KBM-7 (cell line): Measurements from ENCODE around the gene DYNLT3.

Experiments used
- DNase-seq: peaks from one replicate; pipeline ENCODE4 v3.0.0-alpha.2; 2015
- in situ Hi-C: fragments of 300-500 bp; cut with MboI; formaldehyde crosslinking; loops from 2 replicates; pipeline ENCODE4 v1.14.3; 2020; ENCODE audit warnings: low sequenced_read_pairs, low pct_unique_long_range_greater_than_20kb, mixed read lengths

The DYNLT3 gene

DNA sequence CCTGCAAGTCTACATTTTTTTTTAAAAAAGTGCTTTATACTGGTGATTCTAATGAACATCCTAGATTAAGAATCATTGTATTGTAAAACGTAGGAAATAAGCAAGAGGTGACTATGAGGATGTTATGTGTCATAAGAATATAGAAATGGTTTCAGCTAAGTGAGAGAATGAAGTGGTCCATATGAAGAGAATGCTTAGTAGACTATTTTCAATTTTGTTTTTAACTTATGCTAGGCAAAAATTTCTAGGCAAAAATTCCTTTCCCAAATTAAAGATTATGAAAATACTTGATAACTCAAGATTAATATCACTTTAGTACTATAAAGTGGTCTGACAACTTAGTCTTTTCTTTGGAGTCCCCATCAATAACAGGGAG lies 825 bp downstream of the DYNLT3 start:
- in situ Hi-C loops, result no loop called here
- DNase-seq, result no peak

DNA sequence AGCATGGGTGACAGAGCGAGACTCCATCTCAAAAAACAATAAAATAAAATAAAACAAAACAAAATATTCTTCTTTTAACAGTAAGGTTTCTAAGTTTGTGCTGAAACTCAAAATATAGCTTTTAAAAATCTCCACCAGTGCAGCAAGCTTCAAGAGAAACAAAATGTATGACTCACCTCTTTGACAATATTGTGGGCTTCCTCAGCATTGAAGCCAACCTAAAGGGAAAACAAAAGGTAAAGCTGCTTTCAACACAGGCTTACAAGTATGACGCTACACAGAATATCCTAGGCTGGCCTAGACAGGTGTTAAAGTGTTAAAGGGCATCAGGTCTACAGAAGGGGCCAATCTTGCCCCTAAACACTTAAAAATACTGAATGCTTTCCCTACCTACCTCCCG lies 1.2 kb downstream of the DYNLT3 start:
- in situ Hi-C loops, result no loop called here
- no peak for DNase-seq

GRCh38 chrX:37844622-37845021 lies 2.7 kb downstream of the DYNLT3 start:
- no peak for DNase-seq
- in situ Hi-C loops, result no loop called here

DNA sequence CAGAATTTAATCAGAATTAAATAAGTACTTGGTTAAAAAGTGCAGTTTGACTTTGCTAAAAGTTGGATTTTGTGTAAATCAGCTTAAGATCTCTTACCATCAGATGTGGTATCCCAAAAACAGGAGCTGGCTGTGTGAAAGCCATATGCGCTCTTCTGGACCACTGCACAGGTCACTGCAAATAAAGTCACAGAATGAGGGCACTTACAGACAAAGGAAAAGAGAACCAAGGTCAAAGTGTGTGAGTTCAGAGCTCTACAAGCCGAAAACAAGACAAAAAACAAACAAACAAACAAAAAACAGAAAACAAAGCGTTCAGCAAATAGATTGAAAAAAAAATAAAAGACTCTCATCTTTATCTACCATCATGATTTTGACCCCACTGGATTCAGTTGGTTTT lies 6.4 kb downstream of the DYNLT3 start:
- DNase-seq, result no peak
- in situ Hi-C loops, result no loop called here

GRCh38 chrX:37834937-37835336 lies 12.4 kb downstream of the DYNLT3 start:
- DNase-seq, result no peak
- in situ Hi-C loops, result no loop called here

- in situ Hi-C loops, result no loop called here
- DNase-seq, result no peak
Observed at GRCh38 chrX:37830371-37830770, 17.0 kb downstream of the DYNLT3 start.

- in situ Hi-C loops, result loop anchor here (10.0 kb wide), 1 partner anchor 75 kb away; no protein-coding TSS in a partner anchor
- DNase-seq, result no peak
Observed at GRCh38 chrX:37829721-37830120, 17.6 kb downstream of the DYNLT3 start.

DNA sequence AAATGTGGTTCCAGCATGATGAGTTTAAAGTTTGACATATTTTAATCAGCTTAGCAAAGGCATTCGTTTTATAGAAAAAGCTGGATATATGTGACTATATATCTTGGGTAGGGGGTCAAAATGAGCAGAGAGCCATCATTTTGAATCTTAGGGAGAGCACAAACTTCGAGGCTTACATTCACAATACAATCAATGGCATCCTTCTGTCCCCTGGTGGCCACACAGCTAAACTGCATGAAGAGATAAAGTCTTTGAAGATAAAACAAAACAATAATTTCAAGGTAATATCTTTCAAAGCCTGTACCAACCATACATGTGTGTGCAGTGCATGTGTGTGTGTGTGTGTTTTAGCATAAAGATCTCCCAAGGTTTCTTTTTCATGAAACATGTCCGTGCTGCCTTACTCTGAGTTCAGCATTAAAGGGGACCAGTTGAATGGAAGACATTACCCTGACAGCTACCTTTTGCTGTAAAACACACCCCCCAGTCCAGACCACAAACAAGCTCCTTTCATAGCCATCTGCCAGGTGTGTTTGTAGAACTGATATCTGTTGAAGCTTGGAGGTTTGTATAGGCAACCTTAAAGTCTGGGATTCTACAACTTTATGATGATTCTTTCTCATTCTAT lies 22.0 kb downstream of the DYNLT3 start:
- in situ Hi-C loops, result loop anchor here (10.0 kb wide), 1 partner anchor 71 kb away; no protein-coding TSS in a partner anchor
- DNase-seq, result peak; percentile 77

- in situ Hi-C loops, result loop anchor here (10.0 kb wide), 1 partner anchor 70 kb away; no protein-coding TSS in a partner anchor
- DNase-seq, result no peak
Observed at GRCh38 chrX:37824491-37825214, 22.7 kb downstream of the DYNLT3 start.

- in situ Hi-C loops, result loop anchor here (10.0 kb wide), 1 partner anchor 66 kb away; no protein-coding TSS in a partner anchor
- no peak for DNase-seq
Observed at GRCh38 chrX:37820646-37821045, 26.7 kb downstream of the DYNLT3 start.

GRCh38 chrX:37818031-37818430 lies 29.3 kb downstream of the DYNLT3 start:
- peak; percentile 84 for DNase-seq
- in situ Hi-C loops, result no loop called here

GRCh38 chrX:37817579-37817978 lies 29.8 kb downstream of the DYNLT3 start:
- in situ Hi-C loops, result no loop called here
- no peak for DNase-seq

GRCh38 chrX:37817176-37817575 lies 30.2 kb downstream of the DYNLT3 start:
- DNase-seq, result no peak
- in situ Hi-C loops, result no loop called here

DNA sequence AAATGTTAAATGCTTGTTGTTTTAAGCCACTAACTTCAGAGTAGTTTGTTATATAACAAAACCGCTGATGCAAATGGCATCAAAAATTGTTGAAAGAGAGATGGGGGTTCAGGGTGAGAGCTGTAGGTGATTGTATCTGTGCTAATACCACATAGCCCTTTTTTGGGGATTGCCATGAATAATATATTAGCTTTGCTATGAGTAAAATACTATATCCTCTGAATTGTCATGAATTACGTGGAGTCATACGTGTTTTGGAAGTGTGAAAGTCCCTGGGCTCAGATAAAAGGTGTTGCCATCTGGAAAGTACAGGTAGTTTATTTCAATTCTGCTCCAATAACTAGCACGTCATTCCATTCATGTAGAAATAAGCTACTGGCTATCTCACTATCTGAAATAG lies 30.6 kb downstream of the DYNLT3 start:
- no peak for DNase-seq
- in situ Hi-C loops, result no loop called here

DNA sequence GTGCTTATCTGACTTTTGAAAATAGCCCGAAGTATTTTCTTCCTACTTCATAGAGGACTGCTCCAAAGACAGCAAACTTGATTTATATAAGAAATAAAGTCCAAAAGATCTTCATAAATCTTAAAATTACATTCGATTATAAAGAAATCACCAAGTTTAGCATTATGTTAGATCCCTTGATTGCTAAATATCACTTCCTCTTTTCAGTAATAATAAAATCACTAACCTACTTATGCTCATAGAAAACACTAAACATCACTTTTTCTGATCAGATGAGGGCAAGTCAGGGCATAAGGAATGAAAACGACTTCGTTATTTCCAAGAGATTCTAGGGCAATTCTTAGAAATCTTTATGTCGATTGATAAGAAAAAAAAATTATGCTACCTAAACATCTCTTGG lies 32.0 kb downstream of the DYNLT3 start:
- in situ Hi-C loops, result no loop called here
- DNase-seq, result peak; percentile 29

DNA sequence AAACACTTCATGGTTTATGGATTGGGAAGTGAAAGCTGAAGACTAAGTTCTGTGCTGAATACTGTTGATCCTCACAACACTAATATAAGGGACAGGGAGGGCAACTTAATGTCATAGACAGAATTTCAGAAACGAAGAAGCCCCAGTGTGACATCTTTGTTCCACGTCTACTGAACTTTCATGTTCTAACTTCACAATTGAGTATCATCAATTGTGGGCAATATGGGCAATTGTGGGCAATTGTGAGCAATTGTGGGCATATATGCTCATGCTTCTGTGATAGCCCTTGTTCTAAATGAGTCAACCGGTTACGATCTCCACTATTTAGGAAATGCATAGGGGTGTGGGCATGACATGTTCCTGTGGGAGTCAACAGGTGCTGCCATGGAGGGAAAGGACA lies 33.8 kb downstream of the DYNLT3 start:
- DNase-seq, result no peak
- in situ Hi-C loops, result no loop called here

DNA sequence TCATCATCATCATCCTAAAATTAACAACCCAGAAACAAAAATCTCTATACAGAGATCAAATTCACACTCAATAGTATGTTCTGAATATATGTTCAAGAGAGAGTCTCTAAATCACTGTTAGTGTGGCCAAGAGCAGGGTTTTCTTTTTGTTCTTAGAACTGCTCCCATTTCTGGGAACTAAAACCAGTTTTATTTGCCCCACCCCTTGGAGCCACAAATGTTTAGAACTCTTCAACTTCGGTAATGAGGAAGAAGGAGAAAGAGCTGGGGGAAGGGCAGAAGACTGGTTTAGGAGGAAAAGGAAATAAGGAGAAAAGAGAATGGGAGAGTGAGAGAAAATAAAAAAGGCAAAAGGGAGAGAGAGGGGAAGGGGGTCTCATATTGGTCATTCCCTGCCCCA lies 35.3 kb downstream of the DYNLT3 start:
- in situ Hi-C loops, result no loop called here

GRCh38 chrX:37809970-37810369 lies 37.4 kb downstream of the DYNLT3 start:
- in situ Hi-C loops, result no loop called here
- DNase-seq, result no peak

More for the DNA sequence above, 35.3 kb downstream of the DYNLT3 start:
- DNase-seq, result peak; percentile 65

- DNase-seq, result no peak
- in situ Hi-C loops, result no loop called here
Observed at GRCh38 chrX:37803057-37803456, 44.3 kb downstream of the DYNLT3 start.

- peak; percentile 64 for DNase-seq
- in situ Hi-C loops, result no loop called here
Observed at GRCh38 chrX:37802028-37802427, 45.3 kb downstream of the DYNLT3 start.

DNA sequence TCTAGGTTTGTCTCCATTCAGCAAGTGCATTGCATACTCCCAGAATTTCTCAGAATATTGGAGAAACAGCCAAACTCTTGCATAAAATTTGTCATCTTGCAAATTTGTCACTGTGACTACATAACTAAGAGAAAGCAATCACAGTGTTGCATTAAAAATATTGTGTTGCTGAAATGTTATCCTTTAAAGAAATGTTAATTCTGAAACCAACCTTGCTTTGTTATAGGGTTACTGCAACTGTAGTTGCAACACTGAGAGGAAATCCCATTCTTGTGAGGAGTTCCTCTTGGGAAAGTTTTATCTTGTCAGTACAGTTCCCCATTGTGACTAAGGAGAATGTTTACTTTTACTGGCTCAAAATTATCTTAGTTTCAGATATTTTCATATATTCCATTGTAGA lies 46.7 kb downstream of the DYNLT3 start:
- no peak for DNase-seq
- in situ Hi-C loops, result no loop called here
